Lower leg skin (tissue), 4 donors: ENCODE measurements around the gene UNC93B1. TPM values are rescaled to one million over a fixed set of nuclear protein-coding genes. Genes with fewer than 3 reads are reported as not detected.

ENCODE experiments used
- DNase-seq, 2 donors: peaks; one replicate each; pipeline ENCODE4 v3.0.0-alpha.2; 2019; ENCODE audit warnings: low spot score in 2 of 2
- H3K4me3 ChIP-seq: fragments of 200-600 bp; sonication (generic); 2 replicates; pipeline ENCODE4 v1.5.1; 2017; ENCODE audit warnings: mild to moderate bottlenecking, low read depth; ENCODE audit not compliant: poor library complexity, severe bottlenecking
- POLR2A ChIP-seq, 2 donors: fragments of 450-650 bp; IDR thresholded peaks; one replicate each; pipeline ENCODE4 v1.6.1; 2016 to 2017; ENCODE audit warnings: antibody characterized with exemption in 2 of 2, mild to moderate bottlenecking in 1 of 2, moderate library complexity in 1 of 2
- WGBS, 2 donors: methylation state at CpG; one replicate each; pipeline ENCODE4 v1.1.5; 2018; 5-methylcytosine and 5-hydroxymethylcytosine counted together
- intact Hi-C: fragments of 100-400 bp; cut with DNase I; formaldehyde crosslinking; loops from one replicate; pipeline ENCODE4 v1.15.0; 2023; ENCODE audit warnings: low total_unique reads
- total RNA-seq, 4 donors: library from RNA; depleted of rRNA; stranded (reverse); fragments of >200 nt; gene quantifications; one replicate each; pipeline ENCODE4 v1.1.0, GENCODE V29; 2016
- TF ChIP-seq, protein P1 (sequence below), 3 donors: fragments of 450-650 bp; IDR thresholded peaks; one replicate each; pipeline ENCODE4 v1.5.1; 2016; ENCODE audit warnings: antibody characterized with exemption in 3 of 3, mild to moderate bottlenecking in 3 of 3, moderate library complexity in 2 of 3

UNC93B1 gene
- total RNA-seq, 4 donors from 2014 or later: 29.2 to 47.2 (median 44.3) TPM

DNA sequence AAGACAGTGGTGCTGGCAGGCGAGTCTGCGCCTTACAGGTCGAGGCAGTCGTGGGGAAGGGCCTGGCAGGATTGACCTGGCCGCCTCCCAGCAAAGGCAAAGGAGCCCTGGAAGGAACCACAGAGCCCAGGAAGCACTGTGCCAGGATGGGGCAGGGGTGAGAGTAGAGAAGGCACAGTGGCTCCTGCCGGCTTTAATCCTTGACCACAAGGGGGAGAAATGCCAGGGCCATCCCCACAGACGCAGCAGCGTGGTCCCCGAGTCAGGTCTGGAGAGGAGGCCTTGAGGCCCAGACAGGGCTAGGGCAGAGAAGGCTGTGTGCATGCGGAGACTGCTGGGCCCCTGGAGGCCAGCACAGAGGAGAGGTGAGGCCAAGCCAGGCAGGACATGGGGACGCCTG is 16.7 kb upstream of the UNC93B1 start:
- TF ChIP-seq POLR2A (IDR thresholded peaks at IDR 0.05): no peak
- TF ChIP-seq, protein P1, sequence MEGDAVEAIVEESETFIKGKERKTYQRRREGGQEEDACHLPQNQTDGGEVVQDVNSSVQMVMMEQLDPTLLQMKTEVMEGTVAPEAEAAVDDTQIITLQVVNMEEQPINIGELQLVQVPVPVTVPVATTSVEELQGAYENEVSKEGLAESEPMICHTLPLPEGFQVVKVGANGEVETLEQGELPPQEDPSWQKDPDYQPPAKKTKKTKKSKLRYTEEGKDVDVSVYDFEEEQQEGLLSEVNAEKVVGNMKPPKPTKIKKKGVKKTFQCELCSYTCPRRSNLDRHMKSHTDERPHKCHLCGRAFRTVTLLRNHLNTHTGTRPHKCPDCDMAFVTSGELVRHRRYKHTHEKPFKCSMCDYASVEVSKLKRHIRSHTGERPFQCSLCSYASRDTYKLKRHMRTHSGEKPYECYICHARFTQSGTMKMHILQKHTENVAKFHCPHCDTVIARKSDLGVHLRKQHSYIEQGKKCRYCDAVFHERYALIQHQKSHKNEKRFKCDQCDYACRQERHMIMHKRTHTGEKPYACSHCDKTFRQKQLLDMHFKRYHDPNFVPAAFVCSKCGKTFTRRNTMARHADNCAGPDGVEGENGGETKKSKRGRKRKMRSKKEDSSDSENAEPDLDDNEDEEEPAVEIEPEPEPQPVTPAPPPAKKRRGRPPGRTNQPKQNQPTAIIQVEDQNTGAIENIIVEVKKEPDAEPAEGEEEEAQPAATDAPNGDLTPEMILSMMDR (IDR thresholded peaks at IDR 0.05): no peak
- no peak overlapping the region for H3K4me3 ChIP-seq
- DNase-seq: no peak
- intact Hi-C loops: no loop called here
- 44 to 57% methylated on average over 11 of the region's 11 CpGs for WGBS, 2 donors

DNA sequence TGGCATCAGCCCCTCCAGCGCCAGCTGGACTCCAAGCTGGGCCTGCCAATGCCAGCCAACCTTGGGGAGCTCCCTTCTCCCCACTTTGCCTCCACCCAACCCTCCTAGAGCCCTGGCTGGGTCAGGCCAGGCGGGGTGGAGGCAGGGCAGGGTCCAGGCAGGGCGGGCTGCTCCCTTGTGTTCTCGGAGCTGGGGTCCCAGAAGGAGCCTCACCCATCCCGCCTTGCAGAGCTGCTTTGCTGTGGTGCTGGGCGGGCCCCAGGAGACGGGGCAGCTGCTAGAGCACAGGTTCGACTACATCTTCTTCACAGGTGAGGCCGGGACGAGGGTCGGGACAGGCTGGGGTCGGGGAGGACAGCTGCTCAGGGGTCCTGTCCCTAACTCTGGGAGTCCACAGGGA is 15.6 kb upstream of the UNC93B1 start:
- TF ChIP-seq POLR2A (IDR thresholded peaks at IDR 0.05): no peak
- TF ChIP-seq, protein P1 (IDR thresholded peaks at IDR 0.05): no peak
- 82 to 91% methylated on average over 10 to 12 of the region's 12 CpGs for WGBS, 2 donors
- intact Hi-C loops: no loop called here
- no peak overlapping the region for H3K4me3 ChIP-seq
- DNase-seq: no peak

DNA sequence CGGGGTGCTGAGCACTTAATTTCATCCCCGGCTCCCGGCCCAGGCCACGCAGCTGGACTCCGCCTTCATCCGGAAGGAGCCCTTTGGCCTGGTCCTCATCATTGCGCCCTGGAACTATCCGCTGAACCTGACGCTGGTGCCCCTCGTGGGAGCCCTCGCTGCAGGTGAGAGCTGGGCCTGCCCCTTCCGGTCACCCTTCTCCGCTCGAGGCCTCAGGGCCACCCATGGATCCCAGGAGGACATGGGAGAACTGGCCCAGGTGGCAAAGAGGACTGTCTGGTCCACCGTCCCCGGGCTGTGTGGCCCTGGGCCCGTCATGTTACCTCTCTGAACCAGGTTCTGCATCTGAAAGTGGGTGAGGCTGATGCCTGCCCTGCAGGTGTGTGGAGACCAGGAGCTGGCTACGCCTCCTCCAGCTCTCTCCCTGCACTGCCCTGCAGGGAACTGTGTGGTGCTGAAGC is 14.9 kb upstream of the UNC93B1 start:
- H3K4me3 ChIP-seq: no peak overlapping the region
- no peak for DNase-seq
- intact Hi-C loops: no loop called here
- TF ChIP-seq, protein P1 (IDR thresholded peaks at IDR 0.05): no peak
- no peak for TF ChIP-seq POLR2A (IDR thresholded peaks at IDR 0.05)
- 90% methylated on average over 18 of the region's 18 CpGs for WGBS, 2 donors

DNA sequence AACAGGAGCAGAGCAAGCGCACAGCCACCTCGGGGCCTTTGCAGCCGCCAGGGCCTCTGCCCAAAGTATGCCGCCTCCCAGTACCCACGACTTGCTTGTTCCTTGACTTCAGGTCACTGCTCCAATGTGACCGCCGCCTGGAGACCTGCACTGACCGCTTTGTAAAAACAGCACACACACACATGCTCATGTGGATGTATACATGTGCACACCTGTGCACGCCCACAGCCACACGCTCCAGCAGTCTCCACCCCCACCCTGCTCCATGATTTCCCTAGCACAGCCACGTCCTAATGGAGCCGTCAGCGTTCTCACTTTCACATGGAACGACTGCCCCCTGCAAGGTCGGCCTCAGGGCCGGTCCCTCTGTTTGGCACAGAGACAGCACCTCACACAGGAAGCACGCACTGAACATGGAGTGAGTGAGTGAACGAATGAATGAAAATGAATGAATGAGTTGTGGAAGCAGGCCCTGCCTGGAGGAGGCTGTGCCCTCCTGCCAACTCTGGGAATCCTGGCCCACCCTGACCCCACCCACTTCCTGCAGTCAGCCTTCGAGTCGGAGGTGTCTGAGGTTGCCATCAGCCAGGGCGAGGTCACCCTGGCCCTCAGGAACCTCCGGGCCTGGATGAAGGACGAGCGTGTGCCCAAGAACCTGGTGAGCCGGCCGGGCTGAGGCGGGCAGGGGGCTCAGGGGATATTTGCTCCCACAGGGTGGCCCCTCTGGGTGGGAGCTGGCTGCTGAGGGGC is 14.3 kb upstream of the UNC93B1 start:
- WGBS, 2 donors: 67 to 76% methylated on average over 24 to 25 of the region's 27 CpGs
- no peak for DNase-seq

DNA sequence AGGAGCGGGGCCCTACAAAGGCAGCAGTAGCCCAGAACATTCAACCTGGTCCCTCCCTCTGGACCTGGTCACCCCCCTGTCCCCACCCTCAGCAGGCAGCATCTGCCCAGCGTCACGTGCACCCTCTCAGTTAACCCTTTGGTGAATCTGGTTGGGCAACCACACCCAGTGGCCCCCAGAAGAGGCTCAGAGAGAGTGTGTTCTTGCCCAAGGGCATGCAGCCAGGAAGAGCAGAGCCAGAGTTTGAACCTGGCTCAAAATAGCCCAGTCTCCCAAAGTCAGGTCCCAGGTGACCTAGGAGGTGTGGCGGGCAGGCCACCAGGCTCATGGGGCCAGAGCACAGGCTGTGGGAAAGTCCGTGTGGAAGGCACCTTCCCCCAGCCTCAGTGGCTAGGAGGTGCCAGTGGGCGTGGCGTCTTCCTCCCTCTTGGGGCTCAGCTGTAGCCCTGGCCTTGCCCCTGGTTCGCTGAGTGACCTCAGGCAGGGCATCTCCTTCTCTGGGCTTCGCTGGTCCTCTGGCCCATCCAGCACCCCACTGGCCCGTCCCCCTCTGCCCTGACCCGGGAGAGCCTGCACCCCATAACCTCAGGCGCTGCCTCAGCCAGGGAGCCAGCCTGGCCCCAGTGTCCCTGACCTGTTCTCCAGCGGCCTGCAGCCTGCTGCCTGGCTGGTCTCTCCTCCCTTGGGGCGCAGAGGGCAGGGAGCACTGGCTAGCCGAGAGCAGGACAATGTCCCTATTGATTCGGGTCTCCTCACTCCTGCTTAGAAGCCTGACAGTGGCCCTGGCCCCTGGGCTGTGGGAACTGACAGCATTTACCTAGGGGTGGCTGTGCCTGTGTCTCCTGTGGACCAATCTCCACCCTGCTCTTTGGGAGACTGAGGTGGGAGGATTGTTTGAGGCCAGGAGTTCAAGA is 13.3 kb upstream of the UNC93B1 start:
- no peak overlapping the region for H3K4me3 ChIP-seq
- WGBS, 2 donors: 62 to 64% methylated on average over 12 to 13 of the region's 16 CpGs
- no peak for DNase-seq
- intact Hi-C loops: no loop called here
- TF ChIP-seq, protein P1 (IDR thresholded peaks at IDR 0.05): no peak
- TF ChIP-seq POLR2A (IDR thresholded peaks at IDR 0.05): no peak

More for the DNA sequence above, 14.3 kb upstream of the UNC93B1 start:
- TF ChIP-seq, protein P1 (IDR thresholded peaks at IDR 0.05): no peak
- no peak for TF ChIP-seq POLR2A (IDR thresholded peaks at IDR 0.05)
- intact Hi-C loops: no loop called here
- H3K4me3 ChIP-seq: no peak overlapping the region
